ENCODE measurements around the gene RASA3. TPM values are rescaled to one million over a fixed set of nuclear protein-coding genes. Genes with fewer than 3 reads are reported as not detected.

The RASA3 gene
- total RNA-seq, 1 experiment from 2014 or later: 0.26 TPM

DNA sequence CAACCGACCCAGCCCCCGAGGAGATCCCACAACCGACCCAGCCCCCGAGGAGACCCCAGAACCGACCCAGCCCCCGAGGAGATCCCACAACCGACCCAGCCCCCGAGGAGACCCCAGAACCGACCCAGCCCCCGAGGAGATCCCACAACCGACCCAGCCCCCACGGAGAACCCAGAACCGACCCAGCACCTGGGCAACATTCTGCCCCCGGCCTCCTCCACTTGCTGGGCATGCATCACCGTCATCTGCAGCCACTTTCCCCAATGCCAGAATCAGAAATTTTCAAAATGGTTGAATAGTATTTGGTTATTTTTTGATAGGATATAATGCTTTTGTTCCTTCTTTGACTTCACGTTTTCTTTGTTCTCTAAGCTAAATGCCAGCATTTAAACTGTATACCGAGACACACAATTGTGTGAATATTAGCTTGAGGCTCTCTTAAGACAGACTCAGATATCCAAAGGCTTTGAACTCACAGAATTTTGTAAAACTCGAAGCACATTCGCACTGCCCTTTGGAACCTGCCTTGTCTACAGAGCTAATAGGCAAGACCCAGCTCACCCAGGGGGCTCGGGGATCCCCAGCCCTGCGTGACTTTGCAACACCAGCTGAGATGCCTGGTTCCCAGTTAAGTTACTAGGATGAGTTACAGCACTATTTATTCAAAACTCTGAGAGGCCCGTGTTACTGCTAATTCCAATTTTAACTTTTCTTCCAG, 15.5 kb upstream of the RASA3 start:
- no peaks in the 10 kb centered on the region for H3K27me3 Mint-ChIP-seq (ENCODE audit: unreplicated experiment)
- H3K36me3 Mint-ChIP-seq (ENCODE audit: insufficient read depth, unreplicated experiment): no peaks in the 10 kb centered on the region
- BruUV-seq (replicated peaks): no TSS peak
- CTCF ChIA-PET: no interaction called here
- TF ChIP-seq CTCF (IDR thresholded peaks at IDR 0.05; ENCODE audit: unreplicated experiment): no peak
- H3K9me3 Mint-ChIP-seq (ENCODE audit: low read depth, unreplicated experiment): no peaks in the 10 kb centered on the region
- H3K4me1 Mint-ChIP-seq (ENCODE audit: low read depth, unreplicated experiment): no peaks in the 10 kb centered on the region
- no peak overlapping the region for H3K27ac Mint-ChIP-seq (ENCODE audit: unreplicated experiment)
- no peak for DNase-seq
- no peak overlapping the region for H3K4me3 Mint-ChIP-seq (ENCODE audit: low read depth, unreplicated experiment)
- intact Hi-C loops (cut with micrococcal nuclease; ENCODE audit: unreplicated experiment): no loop called here

GRCh38 chr13:114146629-114147028, 14.2 kb upstream of the RASA3 start:
- TF ChIP-seq CTCF (IDR thresholded peaks at IDR 0.05; ENCODE audit: unreplicated experiment): no peak
- no TSS peak for BruUV-seq (replicated peaks)
- intact Hi-C loops (cut with micrococcal nuclease; ENCODE audit: unreplicated experiment): no loop called here
- Mint-ChIP-seq H3K27me3 (ENCODE audit: unreplicated experiment) (no peaks in the 10 kb centered on the region), H3K27ac (ENCODE audit: unreplicated experiment) (no peak overlapping the region), H3K4me1 (ENCODE audit: low read depth, unreplicated experiment) (no peaks in the 10 kb centered on the region), H3K36me3 (ENCODE audit: insufficient read depth, unreplicated experiment) (no peaks in the 10 kb centered on the region), H3K4me3 (ENCODE audit: low read depth, unreplicated experiment) (no peak overlapping the region), H3K9me3 (ENCODE audit: low read depth, unreplicated experiment) (no peaks in the 10 kb centered on the region)
- no peak for DNase-seq
- CTCF ChIA-PET: no interaction called here

- intact Hi-C loops (cut with micrococcal nuclease; ENCODE audit: unreplicated experiment): no loop called here
- Mint-ChIP-seq H3K27me3 (ENCODE audit: unreplicated experiment) (no peaks in the 10 kb centered on the region), H3K9me3 (ENCODE audit: low read depth, unreplicated experiment) (no peaks in the 10 kb centered on the region), H3K4me3 (ENCODE audit: low read depth, unreplicated experiment) (no peak overlapping the region), H3K27ac (ENCODE audit: unreplicated experiment) (no peak overlapping the region), H3K36me3 (ENCODE audit: insufficient read depth, unreplicated experiment) (no peaks in the 10 kb centered on the region), H3K4me1 (ENCODE audit: low read depth, unreplicated experiment) (no peaks in the 10 kb centered on the region)
- DNase-seq: no peak
- no peak for TF ChIP-seq CTCF (IDR thresholded peaks at IDR 0.05; ENCODE audit: unreplicated experiment)
- no TSS peak for BruUV-seq (replicated peaks)
- CTCF ChIA-PET: no interaction called here
Observed at GRCh38 chr13:114146173-114146572, 13.8 kb upstream of the RASA3 start.

- no peaks in the 10 kb centered on the region for H3K4me1 Mint-ChIP-seq (ENCODE audit: low read depth, unreplicated experiment)
- no TSS peak for BruUV-seq (replicated peaks)
- intact Hi-C loops (cut with micrococcal nuclease; ENCODE audit: unreplicated experiment): no loop called here
- H3K27ac Mint-ChIP-seq (ENCODE audit: unreplicated experiment): no peak overlapping the region
- no peaks in the 10 kb centered on the region for H3K36me3 Mint-ChIP-seq (ENCODE audit: insufficient read depth, unreplicated experiment)
- no peak for DNase-seq
- no peak overlapping the region for H3K4me3 Mint-ChIP-seq (ENCODE audit: low read depth, unreplicated experiment)
- TF ChIP-seq CTCF (IDR thresholded peaks at IDR 0.05; ENCODE audit: unreplicated experiment): no peak
- no peaks in the 10 kb centered on the region for H3K9me3 Mint-ChIP-seq (ENCODE audit: low read depth, unreplicated experiment)
- no peaks in the 10 kb centered on the region for H3K27me3 Mint-ChIP-seq (ENCODE audit: unreplicated experiment)
- CTCF ChIA-PET: no interaction called here
Observed at GRCh38 chr13:114145722-114146121, 13.3 kb upstream of the RASA3 start.
